H9 (cell line): Measurements from ENCODE around the gene HMGB1. TPM values are rescaled to one million over a fixed set of nuclear protein-coding genes. Genes with fewer than 3 reads are reported as not detected.

Experiments
- DNase-seq: peaks from one replicate; pipeline ENCODE4 v3.0.0-alpha.2; 2017
- H2AFZ ChIP-seq: one replicate; pipeline ENCODE4 v1.6.1; 2013; ENCODE audit warnings: mild to moderate bottlenecking, low read length, control low read depth, moderate library complexity
- H2AK5ac ChIP-seq: 2 replicates; pipeline ENCODE4 v1.6.1; 2013; ENCODE audit warnings: low read length, control low read depth, mixed read lengths; ENCODE audit not compliant: insufficient read length
- H2BK120ac ChIP-seq: one replicate; pipeline ENCODE4 v1.6.1; 2013; ENCODE audit warnings: low read depth, mild to moderate bottlenecking, low read length, control low read depth, inconsistent platforms; ENCODE audit not compliant: poor library complexity, severe bottlenecking
- H2BK12ac ChIP-seq: 2 replicates; pipeline ENCODE4 v1.6.1; 2013; ENCODE audit warnings: low read length, control low read depth, mixed read lengths, low read depth; ENCODE audit not compliant: insufficient read length
- H2BK15ac ChIP-seq: 2 replicates; pipeline ENCODE4 v1.6.1; 2013; ENCODE audit warnings: low read depth, low read length, control low read depth
- H2BK20ac ChIP-seq: one replicate; pipeline ENCODE4 v1.6.1; 2013; ENCODE audit warnings: low read depth, mild to moderate bottlenecking, low read length, control low read depth, inconsistent platforms; ENCODE audit not compliant: poor library complexity, severe bottlenecking
- H2BK5ac ChIP-seq: 2 replicates; pipeline ENCODE4 v1.6.1; 2013; ENCODE audit warnings: low read length, control low read depth, mixed read lengths; ENCODE audit not compliant: insufficient read length
- H3K14ac ChIP-seq: 2 replicates; pipeline ENCODE4 v1.6.1; 2013; ENCODE audit warnings: low read length, control low read depth; ENCODE audit not compliant: insufficient read depth
- H3K18ac ChIP-seq: 2 replicates; pipeline ENCODE4 v1.6.1; 2013; ENCODE audit warnings: low read depth, mild to moderate bottlenecking, mixed read lengths, low read length, control low read depth; ENCODE audit not compliant: insufficient read length
- H3K23ac ChIP-seq: 2 replicates; pipeline ENCODE4 v1.6.1; 2013; ENCODE audit warnings: low read length, control low read depth, mixed read lengths, low read depth; ENCODE audit not compliant: insufficient read length
- H3K23me2 ChIP-seq: 2 replicates; pipeline ENCODE4 v1.6.1; 2013; ENCODE audit warnings: low read depth, mild to moderate bottlenecking, mixed read lengths, low read length, control low read depth; ENCODE audit not compliant: insufficient read length, poor library complexity, severe bottlenecking
- H3K27ac ChIP-seq: 2 replicates; pipeline ENCODE4 v1.5.1; 2013; ENCODE audit warnings: low read length, control low read depth, mixed read lengths, low read depth; ENCODE audit not compliant: insufficient read length
- H3K27me3 ChIP-seq: 2 replicates; pipeline ENCODE4 v1.6.1; 2013; ENCODE audit warnings: low read length, control low read depth, inconsistent platforms; ENCODE audit not compliant: insufficient read depth
- H3K4ac ChIP-seq: 2 replicates; pipeline ENCODE4 v1.6.1; 2013; ENCODE audit warnings: low read depth, mild to moderate bottlenecking, control low read depth, inconsistent platforms, low read length, moderate library complexity
- H3K4me1 ChIP-seq: 2 replicates; pipeline ENCODE4 v1.6.1; 2013; ENCODE audit warnings: low read length, control low read depth, inconsistent platforms; ENCODE audit not compliant: insufficient read depth
- H3K4me2 ChIP-seq: 2 replicates; pipeline ENCODE4 v1.6.1; 2013; ENCODE audit warnings: low read length, control low read depth, mixed read lengths; ENCODE audit not compliant: insufficient read length, insufficient read depth
- H3K56ac ChIP-seq: 2 replicates; pipeline ENCODE4 v1.6.1; 2013; ENCODE audit warnings: low read depth, mild to moderate bottlenecking, mixed read lengths, low read length, control low read depth; ENCODE audit not compliant: insufficient read length
- H3K79me1 ChIP-seq: 2 replicates; pipeline ENCODE4 v1.6.1; 2013; ENCODE audit warnings: low read depth, mild to moderate bottlenecking, moderate library complexity, low read length, control low read depth, inconsistent platforms; ENCODE audit not compliant: insufficient read depth, poor library complexity, severe bottlenecking
- H3K79me2 ChIP-seq: 2 replicates; pipeline ENCODE4 v1.6.1; 2013; ENCODE audit warnings: low read length, control low read depth, inconsistent platforms; ENCODE audit not compliant: insufficient read depth
- H3K9ac ChIP-seq: 2 replicates; pipeline ENCODE4 v1.6.1; 2013; ENCODE audit warnings: low read length, control low read depth, mixed read lengths; ENCODE audit not compliant: insufficient read length; ENCODE audit errors: extremely low read depth
- H3K9me3 ChIP-seq: one replicate; pipeline ENCODE4 v1.6.1; 2013; ENCODE audit warnings: low read depth, low read length, inconsistent platforms; ENCODE audit not compliant: control insufficient read depth
- H3T11ph ChIP-seq: one replicate; pipeline ENCODE4 v1.6.1; 2013; ENCODE audit warnings: mild to moderate bottlenecking, low read length, control low read depth, inconsistent platforms
- H4K20me1 ChIP-seq: one replicate; pipeline ENCODE4 v1.6.1; 2013; ENCODE audit not compliant: control insufficient read depth, insufficient read length, insufficient read depth
- H4K5ac ChIP-seq: 2 replicates; pipeline ENCODE4 v1.6.1; 2013; ENCODE audit warnings: low read depth, mild to moderate bottlenecking, mixed read lengths, low read length, control low read depth; ENCODE audit not compliant: insufficient read length
- H4K8ac ChIP-seq: replicated peaks from 2 replicates; pipeline ENCODE4 v1.6.1; 2013; ENCODE audit warnings: low read length, control low read depth, mixed read lengths, low read depth; ENCODE audit not compliant: insufficient read length
- H4K91ac ChIP-seq: 2 replicates; pipeline ENCODE4 v1.6.1; 2013; ENCODE audit warnings: low read depth, mild to moderate bottlenecking, moderate library complexity, mixed read lengths, low read length, control low read depth; ENCODE audit not compliant: insufficient read length
- H3K27ac Mint-ChIP-seq, 3 experiments: 2 replicates in 2 of 3; 3 replicates in 1 of 3; pipeline ENCODE4 v1.8.0; 2020 to 2021; ENCODE audit warnings: mixed read lengths in 3 of 3, mild to moderate bottlenecking in 1 of 3, moderate library complexity in 1 of 3
- H3K27me3 Mint-ChIP-seq: 2 replicates; pipeline ENCODE4 v1.8.0; 2021; ENCODE audit warnings: low read depth, mild to moderate bottlenecking, moderate library complexity, mixed read lengths
- H3K36me3 Mint-ChIP-seq, 3 experiments: 2 replicates in 2 of 3; 3 replicates in 1 of 3; pipeline ENCODE4 v1.8.0; 2020 to 2021; ENCODE audit warnings: low read depth in 3 of 3, mixed read lengths in 3 of 3; ENCODE audit not compliant: insufficient read depth in 1 of 3
- H3K4me1 Mint-ChIP-seq, 2 experiments: 2 replicates each; pipeline ENCODE4 v1.8.0; 2020; ENCODE audit warnings: mixed read lengths in 2 of 2
- H3K4me3 Mint-ChIP-seq, 2 experiments: 2 replicates in 1 of 2; 3 replicates in 1 of 2; pipeline ENCODE4 v1.8.0; 2020 to 2021; ENCODE audit warnings: mild to moderate bottlenecking in 2 of 2, mixed read lengths in 2 of 2, moderate library complexity in 1 of 2
- H3K9me3 Mint-ChIP-seq, 2 experiments: 2 replicates in 1 of 2; 3 replicates in 1 of 2; pipeline ENCODE4 v1.8.0; 2020; ENCODE audit warnings: mild to moderate bottlenecking in 2 of 2, mixed read lengths in 2 of 2, moderate library complexity in 1 of 2
- CTCF ChIP-seq: fragments of 200-600 bp; sonication (generic); conservative IDR thresholded peaks from 3 replicates; pipeline ENCODE4 v1.8.0; 2021; ENCODE audit warnings: antibody characterized with exemption, mild to moderate bottlenecking
- WGBS: extraction: QIAGEN DNeasy Blood & Tissue Kit; methylation state at CpG from one replicate; pipeline ENCODE4 v1.1.7; 2013; ENCODE audit warnings: missing lambda C conversion rate, low lambda C conversion rate, mixed read lengths; ENCODE audit not compliant: insufficient read length; ENCODE audit errors: extremely low coverage; 5-methylcytosine and 5-hydroxymethylcytosine counted together
- total RNA-seq: library from RNA; stranded (reverse); gene quantifications from 2 replicates; pipeline ENCODE4 v1.2.1, GENCODE V29; 2021

HMGB1 gene
- total RNA-seq, 1 experiment from 2014 or later = 688 TPM

- Histone ChIP-seq H3K23ac (no peak overlapping the region), H4K8ac (no peak overlapping the region), H2BK120ac (no peak overlapping the region), H3K14ac (no peak overlapping the region), H3K9me3 (no peaks in the 10 kb centered on the region), H3K56ac (no peak overlapping the region), H3K4me1 (no peaks in the 10 kb centered on the region), H2BK5ac (no peak overlapping the region), H2BK15ac (no peak overlapping the region), H4K91ac (no peak overlapping the region), H3K4me2 (no peak overlapping the region), H4K20me1 (no peaks in the 10 kb centered on the region), H2BK12ac (no peak overlapping the region), H4K5ac (no peak overlapping the region), H3K79me2 (no peaks in the 10 kb centered on the region), H2AFZ (no peak overlapping the region), H3K9ac (no peak overlapping the region), H2BK20ac (no peak overlapping the region), H3K18ac (no peak overlapping the region), H3K23me2 (no peaks in the 10 kb centered on the region), H3K27me3 (no peaks in the 10 kb centered on the region), H2AK5ac (no peak overlapping the region), H3K27ac (no peak overlapping the region), H3K79me1 (no peaks in the 10 kb centered on the region), H3K4ac (no peak overlapping the region), H3T11ph (no peak overlapping the region)
- Mint-ChIP-seq H3K36me3 (no peaks in the 10 kb centered on the region; a peak in 1 of 7 replicates), H3K4me3 (no peak overlapping the region; a peak in 1 of 5 replicates), H3K9me3 (no peaks in the 10 kb centered on the region), H3K4me1 (peaks cover 11 to 12% of the 10 kb centered on the region in 2 experiments), H3K27me3 (peaks cover 4% of the 10 kb centered on the region; the same call in 1 of the 2 replicates), H3K27ac (no peak overlapping the region)
- TF ChIP-seq CTCF = no peak
- no peak for DNase-seq
- WGBS = no CpG with 5 or more reads among the region's 3 CpGs
These were observed 36.5 kb downstream of the HMGB1 start for GRCh38 chr13:30429235-30429634.
